Measurements from ENCODE around the gene RPL29.

RPL29 gene

DNA sequence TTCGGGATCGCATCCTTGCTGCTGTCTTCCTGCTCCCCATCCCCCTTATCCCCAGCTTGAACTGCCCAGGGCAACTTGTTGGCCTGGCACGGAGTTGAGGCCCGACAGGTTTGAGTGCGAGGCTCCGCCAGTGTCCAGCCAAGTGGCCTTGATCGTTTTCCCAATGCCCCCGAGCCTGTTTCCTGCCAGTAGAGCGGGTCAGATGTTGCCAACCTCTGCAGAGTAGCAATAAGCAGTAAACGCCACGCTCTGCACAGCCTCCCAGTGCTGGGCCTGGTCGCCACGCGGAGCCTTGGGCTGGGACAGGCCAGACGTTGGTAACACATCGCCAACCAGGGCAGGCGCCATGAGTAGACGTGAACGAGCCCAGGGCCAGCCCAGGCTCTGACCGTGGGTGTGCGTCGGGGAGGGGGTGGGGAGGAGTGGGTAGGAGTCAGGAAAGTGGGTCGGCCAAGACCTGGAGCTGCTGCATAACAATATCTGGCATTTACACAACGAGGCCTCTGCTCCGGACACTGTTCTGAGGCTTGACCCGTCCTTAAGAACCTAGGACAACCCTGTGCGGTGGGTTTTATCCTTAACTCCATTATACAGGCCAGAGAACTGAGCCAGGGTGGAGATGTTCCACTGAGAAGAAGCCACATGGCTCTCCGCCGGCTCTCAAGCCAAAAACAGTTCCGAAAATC lies 21.3 kb downstream of the RPL29 start:
- TF ChIP-seq, protein P1, sequence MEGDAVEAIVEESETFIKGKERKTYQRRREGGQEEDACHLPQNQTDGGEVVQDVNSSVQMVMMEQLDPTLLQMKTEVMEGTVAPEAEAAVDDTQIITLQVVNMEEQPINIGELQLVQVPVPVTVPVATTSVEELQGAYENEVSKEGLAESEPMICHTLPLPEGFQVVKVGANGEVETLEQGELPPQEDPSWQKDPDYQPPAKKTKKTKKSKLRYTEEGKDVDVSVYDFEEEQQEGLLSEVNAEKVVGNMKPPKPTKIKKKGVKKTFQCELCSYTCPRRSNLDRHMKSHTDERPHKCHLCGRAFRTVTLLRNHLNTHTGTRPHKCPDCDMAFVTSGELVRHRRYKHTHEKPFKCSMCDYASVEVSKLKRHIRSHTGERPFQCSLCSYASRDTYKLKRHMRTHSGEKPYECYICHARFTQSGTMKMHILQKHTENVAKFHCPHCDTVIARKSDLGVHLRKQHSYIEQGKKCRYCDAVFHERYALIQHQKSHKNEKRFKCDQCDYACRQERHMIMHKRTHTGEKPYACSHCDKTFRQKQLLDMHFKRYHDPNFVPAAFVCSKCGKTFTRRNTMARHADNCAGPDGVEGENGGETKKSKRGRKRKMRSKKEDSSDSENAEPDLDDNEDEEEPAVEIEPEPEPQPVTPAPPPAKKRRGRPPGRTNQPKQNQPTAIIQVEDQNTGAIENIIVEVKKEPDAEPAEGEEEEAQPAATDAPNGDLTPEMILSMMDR (IDR thresholded peaks at IDR 0.05; ENCODE audit: low read depth, low read length, missing control alignments) = no peak
- no peaks in the 10 kb centered on the region for H3K27me3 ChIP-seq (replicated peaks)
- no peaks in the 10 kb centered on the region for H3K36me3 ChIP-seq (replicated peaks)
- no peak overlapping the region for H3K27ac ChIP-seq
- in situ Hi-C loops (cut with HindIII; ENCODE audit: low pct_ligation_motif_present, low sequenced_read_pairs) = no loop called here
- peak overlapping the region; percentile 80 for H3K4me3 ChIP-seq (ENCODE audit: low read depth, low read length)
- DNase-seq = no peak

DNA sequence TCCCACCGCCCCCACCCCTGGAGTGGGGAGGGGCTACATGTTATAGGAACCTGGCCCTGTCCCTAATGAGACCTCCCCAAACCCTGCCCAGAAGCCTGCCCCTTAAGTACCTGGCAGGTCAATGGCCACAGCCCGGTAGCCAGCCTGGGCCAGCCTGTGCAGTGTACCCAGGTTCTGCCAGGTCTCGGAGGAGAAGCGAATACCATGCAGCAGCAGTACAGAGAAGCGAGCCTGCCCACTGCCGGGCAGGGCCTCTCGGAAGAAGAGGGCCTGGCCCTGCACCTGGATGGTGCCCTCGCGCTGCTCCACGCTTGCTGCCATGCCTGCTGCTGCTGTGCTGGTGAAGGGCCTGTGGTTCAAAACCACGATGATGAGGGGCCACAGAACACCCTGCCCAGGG lies 24.3 kb downstream of the RPL29 start:
- Histone ChIP-seq H3K27ac (no peak overlapping the region), H3K27me3 (replicated peaks) (no peaks in the 10 kb centered on the region), H3K4me3 (ENCODE audit: low read depth, low read length) (no peak overlapping the region), H3K36me3 (replicated peaks) (no peaks in the 10 kb centered on the region)
- no peak for DNase-seq
- TF ChIP-seq, protein P1 (IDR thresholded peaks at IDR 0.05; ENCODE audit: low read depth, low read length, missing control alignments) = no peak
- in situ Hi-C loops (cut with HindIII; ENCODE audit: low pct_ligation_motif_present, low sequenced_read_pairs) = no loop called here

DNA sequence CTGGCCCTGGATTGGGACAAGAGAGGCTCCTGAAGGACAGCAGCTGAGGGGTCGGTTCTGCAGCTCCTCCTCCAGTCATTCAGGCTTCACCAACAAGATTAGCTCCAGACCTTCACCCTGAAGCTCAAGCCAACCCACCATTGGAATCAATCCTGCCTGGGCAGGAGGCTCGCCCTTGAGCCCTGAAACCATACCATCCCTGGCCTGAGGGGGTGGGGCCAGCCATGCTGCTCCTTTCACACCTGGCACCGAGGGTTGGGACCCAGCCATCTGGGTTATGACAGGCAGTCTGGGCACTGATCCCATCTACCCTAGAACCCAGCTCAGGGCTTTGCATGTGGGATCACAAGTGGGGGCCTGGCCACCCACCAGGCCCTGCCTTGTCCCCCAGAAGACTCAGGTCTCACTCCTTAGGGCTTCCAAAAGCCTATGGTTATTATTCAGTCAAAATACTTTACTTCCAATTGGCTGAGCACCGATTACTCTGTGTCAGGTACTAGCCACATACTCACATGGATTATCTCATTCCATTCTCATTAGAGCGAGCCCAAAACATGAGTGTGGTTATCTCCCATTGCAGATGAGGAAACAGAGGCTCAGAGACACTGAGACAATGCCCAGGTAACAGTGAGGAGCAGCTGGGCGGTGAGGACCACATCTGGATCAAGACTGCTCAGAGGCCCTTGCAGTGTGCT lies 24.9 kb downstream of the RPL29 start:
- in situ Hi-C loops (cut with HindIII; ENCODE audit: low pct_ligation_motif_present, low sequenced_read_pairs) = no loop called here
- Histone ChIP-seq H3K27me3 (replicated peaks) (no peaks in the 10 kb centered on the region), H3K4me3 (ENCODE audit: low read depth, low read length) (no peak overlapping the region), H3K36me3 (replicated peaks) (no peaks in the 10 kb centered on the region), H3K27ac (no peak overlapping the region)
- TF ChIP-seq, protein P1 (IDR thresholded peaks at IDR 0.05; ENCODE audit: low read depth, low read length, missing control alignments) = no peak
- DNase-seq = no peak

DNA sequence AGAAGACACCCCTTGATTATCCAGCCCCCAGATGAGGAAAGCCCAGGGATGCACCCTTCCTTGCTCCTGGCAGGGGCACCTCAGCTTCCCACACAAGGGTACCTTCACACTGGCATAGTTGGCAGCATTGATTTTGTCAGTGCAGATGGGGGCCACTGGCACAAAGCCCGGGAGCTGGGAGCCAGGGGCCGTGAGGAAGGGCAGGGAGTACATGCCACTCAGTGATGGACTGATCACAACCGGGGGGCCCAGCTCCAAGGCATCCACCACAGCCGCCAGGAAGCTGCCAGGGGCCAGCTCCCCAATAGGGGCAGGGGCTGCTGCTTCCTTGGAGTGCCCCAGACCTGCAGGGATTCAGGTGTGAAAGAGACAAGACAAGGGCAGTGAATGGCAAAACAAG lies 25.9 kb downstream of the RPL29 start:
- no peak overlapping the region for H3K27ac ChIP-seq
- H3K27me3 ChIP-seq (replicated peaks) = no peaks in the 10 kb centered on the region
- H3K36me3 ChIP-seq (replicated peaks) = no peaks in the 10 kb centered on the region
- no peak for DNase-seq
- TF ChIP-seq, protein P1 (IDR thresholded peaks at IDR 0.05; ENCODE audit: low read depth, low read length, missing control alignments) = no peak
- H3K4me3 ChIP-seq (ENCODE audit: low read depth, low read length) = no peak overlapping the region
- in situ Hi-C loops (cut with HindIII; ENCODE audit: low pct_ligation_motif_present, low sequenced_read_pairs) = no loop called here

DNA sequence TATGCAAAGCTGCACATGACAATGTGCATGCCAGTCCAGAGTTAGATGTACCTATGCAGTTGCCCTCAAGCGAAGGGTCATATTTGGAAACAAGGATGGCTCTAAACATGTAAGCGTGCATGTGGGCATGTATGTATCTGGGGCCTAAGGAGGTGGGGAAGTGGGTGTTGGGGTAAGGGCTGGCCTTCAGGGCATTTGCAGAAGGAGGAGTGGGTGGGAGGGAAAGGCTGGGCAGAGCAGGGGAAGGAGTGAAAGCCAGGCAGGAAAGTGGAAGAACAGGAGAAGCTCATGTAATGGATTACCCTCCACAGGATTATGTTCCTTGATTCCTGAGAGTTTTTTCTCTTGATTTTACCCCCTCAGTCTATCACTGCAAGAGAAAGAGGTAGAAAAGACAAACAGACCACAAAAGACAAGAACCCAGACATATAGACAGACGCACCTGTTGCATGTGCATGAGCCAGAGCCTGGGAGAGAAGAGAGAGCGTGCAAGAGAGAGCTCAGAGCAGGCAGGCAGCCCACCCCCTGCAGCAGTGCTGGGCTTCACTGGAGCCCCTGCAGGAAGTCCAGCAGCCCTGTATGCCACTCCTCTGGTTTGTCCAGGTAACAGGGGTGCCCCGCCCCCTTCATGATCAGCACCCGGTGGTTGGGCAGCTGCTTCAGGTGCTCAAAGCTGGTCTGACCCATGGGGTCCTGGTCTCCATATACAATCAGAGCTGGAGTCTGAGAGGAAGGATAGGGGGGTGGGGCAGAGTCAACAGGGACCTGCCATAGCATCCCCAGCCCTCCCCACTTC lies 26.6 kb downstream of the RPL29 start:
- H3K27me3 ChIP-seq (replicated peaks) = no peaks in the 10 kb centered on the region
- in situ Hi-C loops (cut with HindIII; ENCODE audit: low pct_ligation_motif_present, low sequenced_read_pairs) = no loop called here
- H3K27ac ChIP-seq = no peak overlapping the region
- H3K4me3 ChIP-seq (ENCODE audit: low read depth, low read length) = no peak overlapping the region
- DNase-seq = no peak
- TF ChIP-seq, protein P1 (IDR thresholded peaks at IDR 0.05; ENCODE audit: low read depth, low read length, missing control alignments) = no peak
- H3K36me3 ChIP-seq (replicated peaks) = no peaks in the 10 kb centered on the region
